ENCODE measurements around the gene CHN1.

CHN1 gene

DNA sequence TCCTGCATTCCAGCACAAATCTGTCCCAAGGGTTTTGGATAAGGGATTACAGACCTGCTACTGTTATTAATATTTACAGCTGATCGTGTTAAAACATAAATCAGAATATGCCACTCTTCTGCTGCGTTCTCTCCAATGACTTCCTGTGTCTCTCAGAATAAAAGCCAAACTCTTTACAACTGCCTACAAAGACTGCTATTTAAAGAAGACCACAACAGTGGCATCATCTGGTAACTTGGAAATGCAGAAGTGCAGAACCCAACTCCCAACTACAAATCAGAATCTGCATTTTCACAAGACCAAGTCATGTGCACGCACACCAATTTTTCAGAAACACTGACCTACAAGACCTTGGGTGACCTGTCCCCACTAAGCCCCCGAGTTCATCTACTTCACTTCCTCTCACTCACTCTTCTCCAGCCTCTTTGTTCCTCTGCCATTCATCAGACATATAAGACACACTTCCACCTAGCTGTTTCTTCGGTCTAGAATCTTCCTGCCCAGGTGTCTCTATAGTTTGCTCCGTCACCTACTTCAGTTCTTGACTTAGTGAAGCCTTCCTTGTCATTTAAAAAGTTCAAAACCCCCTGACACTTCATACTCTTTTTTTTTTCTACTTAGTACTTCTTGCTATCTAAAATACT, 36.0 kb downstream of the CHN1 start:
- no peaks in the 10 kb centered on the region for H3K4me1 ChIP-seq (ENCODE audit: control insufficient read depth, low read length)
- H3K9me3 ChIP-seq (ENCODE audit: control insufficient read depth, insufficient read depth, low read length), result no peaks in the 10 kb centered on the region
- no peaks in the 10 kb centered on the region for H4K20me1 ChIP-seq (ENCODE audit: control insufficient read depth, insufficient read depth, low read depth, low read length)
- peaks cover 17% of the 10 kb centered on the region for H3K27me3 ChIP-seq (ENCODE audit: control insufficient read depth, low read length)
- no peaks in the 10 kb centered on the region for H3K9me2 ChIP-seq (replicated peaks; ENCODE audit: control insufficient read depth, low read length)
- H3K4me2 ChIP-seq (ENCODE audit: low read length), result no peak overlapping the region
- TF ChIP-seq, protein P1, sequence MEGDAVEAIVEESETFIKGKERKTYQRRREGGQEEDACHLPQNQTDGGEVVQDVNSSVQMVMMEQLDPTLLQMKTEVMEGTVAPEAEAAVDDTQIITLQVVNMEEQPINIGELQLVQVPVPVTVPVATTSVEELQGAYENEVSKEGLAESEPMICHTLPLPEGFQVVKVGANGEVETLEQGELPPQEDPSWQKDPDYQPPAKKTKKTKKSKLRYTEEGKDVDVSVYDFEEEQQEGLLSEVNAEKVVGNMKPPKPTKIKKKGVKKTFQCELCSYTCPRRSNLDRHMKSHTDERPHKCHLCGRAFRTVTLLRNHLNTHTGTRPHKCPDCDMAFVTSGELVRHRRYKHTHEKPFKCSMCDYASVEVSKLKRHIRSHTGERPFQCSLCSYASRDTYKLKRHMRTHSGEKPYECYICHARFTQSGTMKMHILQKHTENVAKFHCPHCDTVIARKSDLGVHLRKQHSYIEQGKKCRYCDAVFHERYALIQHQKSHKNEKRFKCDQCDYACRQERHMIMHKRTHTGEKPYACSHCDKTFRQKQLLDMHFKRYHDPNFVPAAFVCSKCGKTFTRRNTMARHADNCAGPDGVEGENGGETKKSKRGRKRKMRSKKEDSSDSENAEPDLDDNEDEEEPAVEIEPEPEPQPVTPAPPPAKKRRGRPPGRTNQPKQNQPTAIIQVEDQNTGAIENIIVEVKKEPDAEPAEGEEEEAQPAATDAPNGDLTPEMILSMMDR (IDR thresholded peaks at IDR 0.05; ENCODE audit: low read depth, low read length, poor library complexity, severe bottlenecking), result no peak
- no peak for TF ChIP-seq EZH2phosphoT487 (IDR thresholded peaks at IDR 0.05; ENCODE audit: borderline replicate concordance, low read length)
- H3K79me2 ChIP-seq (ENCODE audit: control insufficient read depth, low read length), result no peaks in the 10 kb centered on the region
- H3K27ac ChIP-seq (ENCODE audit: low read depth, low read length), result no peak overlapping the region
- no peaks in the 10 kb centered on the region for H3K36me3 ChIP-seq (ENCODE audit: control insufficient read depth, low read length)
- no peak overlapping the region for H3K4me3 ChIP-seq (ENCODE audit: low read length)
- H3F3A ChIP-seq (ENCODE audit: control insufficient read depth, insufficient read depth), result no peaks in the 10 kb centered on the region

- TF ChIP-seq, protein P1 (IDR thresholded peaks at IDR 0.05; ENCODE audit: low read depth, low read length, poor library complexity, severe bottlenecking), result no peak
- no peak for TF ChIP-seq EZH2phosphoT487 (IDR thresholded peaks at IDR 0.05; ENCODE audit: borderline replicate concordance, low read length)
- Histone ChIP-seq H3K27ac (ENCODE audit: low read depth, low read length) (no peak overlapping the region), H3K9me2 (replicated peaks; ENCODE audit: control insufficient read depth, low read length) (no peaks in the 10 kb centered on the region), H3K79me2 (ENCODE audit: control insufficient read depth, low read length) (no peaks in the 10 kb centered on the region), H3K36me3 (ENCODE audit: control insufficient read depth, low read length) (no peaks in the 10 kb centered on the region), H3F3A (ENCODE audit: control insufficient read depth, insufficient read depth) (no peaks in the 10 kb centered on the region), H3K27me3 (ENCODE audit: control insufficient read depth, low read length) (peaks cover 19% of the 10 kb centered on the region), H3K4me1 (ENCODE audit: control insufficient read depth, low read length) (no peaks in the 10 kb centered on the region), H3K4me3 (ENCODE audit: low read length) (no peak overlapping the region), H4K20me1 (ENCODE audit: control insufficient read depth, insufficient read depth, low read depth, low read length) (no peaks in the 10 kb centered on the region), H3K9me3 (ENCODE audit: control insufficient read depth, insufficient read depth, low read length) (no peaks in the 10 kb centered on the region), H3K4me2 (ENCODE audit: low read length) (no peak overlapping the region)
Observed at GRCh38 chr2:174967691-174968260, 37.4 kb downstream of the CHN1 start.

GRCh38 chr2:174967086-174967485, 38.1 kb downstream of the CHN1 start:
- H3K79me2 ChIP-seq (ENCODE audit: control insufficient read depth, low read length), result no peaks in the 10 kb centered on the region
- no peaks in the 10 kb centered on the region for H3K4me1 ChIP-seq (ENCODE audit: control insufficient read depth, low read length)
- no peak overlapping the region for H3K4me2 ChIP-seq (ENCODE audit: low read length)
- H3F3A ChIP-seq (ENCODE audit: control insufficient read depth, insufficient read depth), result no peaks in the 10 kb centered on the region
- no peaks in the 10 kb centered on the region for H3K36me3 ChIP-seq (ENCODE audit: control insufficient read depth, low read length)
- TF ChIP-seq, protein P1 (IDR thresholded peaks at IDR 0.05; ENCODE audit: low read depth, low read length, poor library complexity, severe bottlenecking), result no peak
- no peak for TF ChIP-seq EZH2phosphoT487 (IDR thresholded peaks at IDR 0.05; ENCODE audit: borderline replicate concordance, low read length)
- H3K27me3 ChIP-seq (ENCODE audit: control insufficient read depth, low read length), result peaks cover 17% of the 10 kb centered on the region
- H4K20me1 ChIP-seq (ENCODE audit: control insufficient read depth, insufficient read depth, low read depth, low read length), result no peaks in the 10 kb centered on the region
- H3K27ac ChIP-seq (ENCODE audit: low read depth, low read length), result no peak overlapping the region
- no peaks in the 10 kb centered on the region for H3K9me3 ChIP-seq (ENCODE audit: control insufficient read depth, insufficient read depth, low read length)
- H3K4me3 ChIP-seq (ENCODE audit: low read length), result no peak overlapping the region
- H3K9me2 ChIP-seq (replicated peaks; ENCODE audit: control insufficient read depth, low read length), result no peaks in the 10 kb centered on the region
